GM12872 (cell line): Measurements from ENCODE around the gene IGIP.

Experiments
- CTCF ChIP-seq: IDR thresholded peaks from 3 replicates; pipeline ENCODE4 v1.5.1; 2011; ENCODE audit warnings: low read depth, mild to moderate bottlenecking, low read length, moderate library complexity; ENCODE audit not compliant: insufficient read depth

Gene IGIP

GRCh38 chr5:140107312-140108092, 18.2 kb upstream of the IGIP start:
- TF ChIP-seq CTCF = 0 out of 3 replicates have a peak, but pooled peaks have one; percentile 11

- no peak for TF ChIP-seq CTCF
Observed at GRCh38 chr5:140108093-140109017, 17.4 kb upstream of the IGIP start.

DNA sequence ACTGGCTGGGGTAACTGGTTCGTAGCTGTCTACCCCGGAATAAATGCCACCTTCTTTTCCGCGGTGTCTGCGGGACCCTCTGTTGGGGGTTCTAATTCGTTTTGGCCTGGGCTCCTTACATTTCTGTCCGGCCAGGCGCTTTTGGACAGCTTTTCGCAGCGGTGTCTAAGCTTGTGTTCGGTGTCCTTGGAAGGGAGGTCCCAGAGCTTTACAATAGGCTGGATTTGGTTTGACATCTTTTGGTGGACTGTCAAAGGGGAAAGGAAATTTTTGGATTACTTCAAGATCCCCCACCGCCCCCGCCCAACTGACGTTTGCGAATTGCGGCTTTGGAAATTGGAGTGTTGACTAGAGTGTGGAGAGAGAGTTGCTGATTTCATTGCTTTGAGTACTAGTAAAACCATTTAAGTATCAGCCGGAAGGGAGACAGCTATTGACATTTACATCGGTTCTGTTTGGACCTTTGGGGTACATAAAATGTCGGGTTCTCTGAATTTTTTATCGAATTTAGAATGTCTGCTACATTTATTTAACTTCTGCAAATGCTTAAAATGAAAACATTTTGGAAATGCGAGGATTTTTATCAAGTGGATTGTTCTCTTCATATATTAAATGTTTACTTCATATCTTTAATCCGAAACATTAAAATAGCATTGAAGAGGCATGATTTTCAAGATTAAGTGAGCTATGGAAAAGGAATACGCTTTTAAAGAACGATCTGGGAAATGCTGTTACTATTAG, 16.5 kb upstream of the IGIP start:
- no peak for TF ChIP-seq CTCF

- TF ChIP-seq CTCF = no peak
Observed at GRCh38 chr5:140109759-140110645, 15.7 kb upstream of the IGIP start.

DNA sequence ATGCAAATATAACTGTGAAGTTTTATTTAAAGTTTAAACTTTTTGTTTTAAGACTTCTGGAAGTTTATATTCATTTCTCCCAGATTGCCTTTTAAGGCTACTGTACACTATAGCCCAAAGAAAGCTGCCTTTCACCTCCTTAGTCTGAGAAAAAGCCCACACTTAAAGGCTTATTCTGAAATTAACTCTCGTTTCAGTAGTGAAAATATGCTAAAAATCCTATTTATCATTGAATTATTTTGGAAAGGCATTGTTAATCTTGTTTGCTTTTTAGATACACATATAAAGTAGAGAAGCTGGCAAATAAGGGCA, 15.1 kb upstream of the IGIP start:
- TF ChIP-seq CTCF = no peak

- no peak for TF ChIP-seq CTCF
Observed at GRCh38 chr5:140111011-140111858, 14.5 kb upstream of the IGIP start.
